Thyroid gland (tissue), 4 donors: ENCODE results near the gene ANXA6. TPM values are rescaled to one million over a fixed set of nuclear protein-coding genes. Genes with fewer than 3 reads are reported as not detected.

Experiments used
- DNase-seq, 2 donors: peaks; one replicate each; pipeline ENCODE4 v3.0.0-alpha.2; 2019
- H3K27ac ChIP-seq, 3 donors: fragments of 200-600 bp; sonication (generic); 1 replicate in 2 of 3; 2 replicates in 1 of 3; pipeline ENCODE4 v1.5.1; 2016 to 2019; ENCODE audit warnings: mild to moderate bottlenecking in 1 of 3, moderate library complexity in 1 of 3
- H3K27me3 ChIP-seq: fragments of 200-600 bp; sonication (generic); one replicate; pipeline ENCODE4 v1.5.1; 2019
- H3K36me3 ChIP-seq, 2 donors: fragments of 200-600 bp; sonication (generic); one replicate each; pipeline ENCODE4 v1.5.1; 2016 to 2019
- H3K4me1 ChIP-seq, 2 donors: fragments of 200-600 bp; sonication (generic); one replicate each; pipeline ENCODE4 v1.5.1; 2017 to 2019
- H3K4me3 ChIP-seq, 3 donors: fragments of 200-600 bp; sonication (generic); replicated peaks in 1 of 3; 1 replicate in 2 of 3; 2 replicates in 1 of 3; pipeline ENCODE4 v1.5.1; 2016; ENCODE audit warnings: mild to moderate bottlenecking in 1 of 3
- H3K9me3 ChIP-seq: fragments of 200-600 bp; sonication (generic); one replicate; pipeline ENCODE4 v1.5.1; 2017
- POLR2A ChIP-seq, 2 donors: fragments of 450-650 bp; IDR thresholded peaks; one replicate each; pipeline ENCODE4 v1.6.1; 2017; ENCODE audit warnings: antibody characterized with exemption in 2 of 2, mild to moderate bottlenecking in 2 of 2, moderate library complexity in 1 of 2
- WGBS, 2 donors: methylation state at CpG; one replicate each; pipeline ENCODE4 v1.1.5; 2017; 5-methylcytosine and 5-hydroxymethylcytosine counted together
- intact Hi-C: fragments of 100-400 bp; cut with DNase I; formaldehyde crosslinking; loops from one replicate; pipeline ENCODE4 v1.15.1; 2023
- total RNA-seq, 4 donors: library from RNA; depleted of rRNA; stranded (reverse); fragments of >200 nt; gene quantifications; one replicate each; pipeline ENCODE4 v1.2.3, GENCODE V29; 2016
- TF ChIP-seq, protein P1 (sequence below), 6 experiments: fragments of 200-600 bp in 3 of 6; fragments of 450-650 bp in 3 of 6; sonication (generic) in 3 of 6; IDR thresholded peaks; one replicate each; pipeline ENCODE4 v1.5.1; 2016 to 2019; ENCODE audit warnings: antibody characterized with exemption in 6 of 6, mild to moderate bottlenecking in 2 of 6, inconsistent platforms in 1 of 6, moderate library complexity in 1 of 6

The ANXA6 gene
- total RNA-seq, 4 donors from 2014 or later, result 122 to 283 (median 180) TPM

GRCh38 chr5:151186052-151186451 lies 28.5 kb upstream of the ANXA6 start:
- Histone ChIP-seq H3K4me3 (no peak overlapping the region), H3K4me1 (no peaks in the 10 kb centered on the region), H3K27ac (no peak overlapping the region), H3K9me3 (no peaks in the 10 kb centered on the region), H3K27me3 (no peaks in the 10 kb centered on the region), H3K36me3 (no peaks in the 10 kb centered on the region)
- no peak for DNase-seq
- intact Hi-C loops, result no loop called here
- TF ChIP-seq, protein P1, sequence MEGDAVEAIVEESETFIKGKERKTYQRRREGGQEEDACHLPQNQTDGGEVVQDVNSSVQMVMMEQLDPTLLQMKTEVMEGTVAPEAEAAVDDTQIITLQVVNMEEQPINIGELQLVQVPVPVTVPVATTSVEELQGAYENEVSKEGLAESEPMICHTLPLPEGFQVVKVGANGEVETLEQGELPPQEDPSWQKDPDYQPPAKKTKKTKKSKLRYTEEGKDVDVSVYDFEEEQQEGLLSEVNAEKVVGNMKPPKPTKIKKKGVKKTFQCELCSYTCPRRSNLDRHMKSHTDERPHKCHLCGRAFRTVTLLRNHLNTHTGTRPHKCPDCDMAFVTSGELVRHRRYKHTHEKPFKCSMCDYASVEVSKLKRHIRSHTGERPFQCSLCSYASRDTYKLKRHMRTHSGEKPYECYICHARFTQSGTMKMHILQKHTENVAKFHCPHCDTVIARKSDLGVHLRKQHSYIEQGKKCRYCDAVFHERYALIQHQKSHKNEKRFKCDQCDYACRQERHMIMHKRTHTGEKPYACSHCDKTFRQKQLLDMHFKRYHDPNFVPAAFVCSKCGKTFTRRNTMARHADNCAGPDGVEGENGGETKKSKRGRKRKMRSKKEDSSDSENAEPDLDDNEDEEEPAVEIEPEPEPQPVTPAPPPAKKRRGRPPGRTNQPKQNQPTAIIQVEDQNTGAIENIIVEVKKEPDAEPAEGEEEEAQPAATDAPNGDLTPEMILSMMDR (IDR thresholded peaks at IDR 0.05), result no peak
- TF ChIP-seq POLR2A (IDR thresholded peaks at IDR 0.05), result no peak
- 60 to 61% methylated on average over 5 of the region's 5 CpGs for WGBS, 2 donors

- H3K36me3 ChIP-seq, result no peaks in the 10 kb centered on the region
- no peak for DNase-seq
- no peak overlapping the region for H3K27ac ChIP-seq
- WGBS, 2 donors, result 87% methylated on average over 10 of the region's 10 CpGs
- no peaks in the 10 kb centered on the region for H3K4me1 ChIP-seq
- intact Hi-C loops, result no loop called here
- H3K4me3 ChIP-seq, result no peak overlapping the region
- H3K27me3 ChIP-seq, result no peaks in the 10 kb centered on the region
- TF ChIP-seq, protein P1 (IDR thresholded peaks at IDR 0.05), result no peak
- no peak for TF ChIP-seq POLR2A (IDR thresholded peaks at IDR 0.05)
- H3K9me3 ChIP-seq, result no peaks in the 10 kb centered on the region
Observed at GRCh38 chr5:151184316-151185042, 26.9 kb upstream of the ANXA6 start.

- 88 to 93% methylated on average over 7 of the region's 7 CpGs for WGBS, 2 donors
- Histone ChIP-seq H3K36me3 (no peaks in the 10 kb centered on the region), H3K27ac (no peak overlapping the region)
Observed at GRCh38 chr5:151183456-151184245, 26.1 kb upstream of the ANXA6 start.

DNA sequence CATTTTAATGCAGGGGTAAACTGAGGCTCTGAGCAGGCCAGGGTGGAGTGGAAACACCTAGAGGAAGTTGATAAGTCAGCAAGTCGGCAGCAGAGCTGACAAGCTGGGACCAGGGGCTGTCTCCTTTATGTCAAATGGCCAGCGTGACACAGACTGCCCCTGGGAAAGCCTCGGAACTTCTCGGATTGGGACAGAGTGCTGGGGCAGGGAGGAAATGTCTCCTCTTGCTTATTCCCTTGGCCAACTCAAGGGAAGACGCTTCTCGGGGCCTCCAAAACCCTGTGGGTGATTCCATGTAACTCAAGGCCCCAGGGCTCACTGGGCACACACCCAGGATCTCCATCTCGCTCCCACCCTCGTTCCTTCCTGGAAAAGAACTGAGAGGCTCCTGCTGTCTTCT lies 25.4 kb upstream of the ANXA6 start:
- Histone ChIP-seq H3K27ac (no peak overlapping the region), H3K36me3 (no peaks in the 10 kb centered on the region), H3K27me3 (no peaks in the 10 kb centered on the region), H3K9me3 (no peaks in the 10 kb centered on the region), H3K4me1 (no peaks in the 10 kb centered on the region), H3K4me3 (no peak overlapping the region)
- TF ChIP-seq, protein P1 (IDR thresholded peaks at IDR 0.05), result no peak
- no peak for TF ChIP-seq POLR2A (IDR thresholded peaks at IDR 0.05)
- DNase-seq, result no peak
- 63 to 90% methylated on average over 5 to 8 of the region's 8 CpGs for WGBS, 2 donors
- intact Hi-C loops, result no loop called here

More at GRCh38 chr5:151183456-151184245, 26.1 kb upstream of the ANXA6 start:
- DNase-seq, result no peak
- Histone ChIP-seq H3K9me3 (no peaks in the 10 kb centered on the region), H3K4me3 (no peak overlapping the region), H3K4me1 (no peaks in the 10 kb centered on the region), H3K27me3 (no peaks in the 10 kb centered on the region)
- intact Hi-C loops, result no loop called here
- TF ChIP-seq POLR2A (IDR thresholded peaks at IDR 0.05), result no peak
- TF ChIP-seq, protein P1 (IDR thresholded peaks at IDR 0.05), result no peak

DNA sequence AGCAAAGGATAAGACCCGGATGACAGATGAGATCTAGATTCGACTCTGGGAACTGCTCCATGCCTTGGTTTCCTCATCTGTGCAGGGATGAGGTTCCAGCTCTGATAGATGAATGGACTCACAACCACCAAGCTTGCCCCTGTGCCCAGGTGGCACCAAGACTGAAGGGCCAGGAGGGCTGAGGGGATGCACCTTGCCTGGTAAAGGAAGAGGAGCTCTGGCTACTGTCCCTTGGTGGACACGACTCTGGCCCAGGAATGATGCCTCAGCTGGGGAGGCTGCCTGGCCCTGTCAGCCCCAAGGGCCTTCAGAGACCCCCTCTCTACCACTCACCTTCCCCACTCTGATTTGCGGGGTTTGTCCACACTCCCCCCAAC lies 24.9 kb upstream of the ANXA6 start:
- Histone ChIP-seq H3K9me3 (no peaks in the 10 kb centered on the region), H3K36me3 (no peaks in the 10 kb centered on the region), H3K4me1 (no peaks in the 10 kb centered on the region), H3K4me3 (no peak overlapping the region), H3K27me3 (no peaks in the 10 kb centered on the region), H3K27ac (no peak overlapping the region)
- TF ChIP-seq, protein P1 (IDR thresholded peaks at IDR 0.05), result no peak
- TF ChIP-seq POLR2A (IDR thresholded peaks at IDR 0.05), result no peak
- DNase-seq, result no peak
- intact Hi-C loops, result no loop called here
- WGBS, 2 donors, result 87 to 93% methylated on average over 3 of the region's 4 CpGs
